HG02610 (cell line): ENCODE measurements around the gene ZNF652.
A peak's percentile ranks its signal among the peaks of the same experiment; 100 is the strongest.
"Not testable (repeated sequence)": the region's sequence is repeated elsewhere in the genome, so short reads cannot be mapped to it uniquely, and the experiment has no call there.

Experiments
- ATAC-seq: cut with Tn5 transposase; IDR thresholded peaks from one replicate; pipeline ENCODE4 v1.9.1; 2021; ENCODE audit warnings: mild to moderate bottlenecking, moderate library complexity; ENCODE audit not compliant: unreplicated experiment

Gene ZNF652

GRCh38 chr17:49361902-49362722 is at the start of gene ZNF652:
ZNF652 (minus strand) TSS chr17:49362250; CDS start chr17:49317725, 44,525 bp downstream.
- peak; percentile 63 for ATAC-seq

DNA sequence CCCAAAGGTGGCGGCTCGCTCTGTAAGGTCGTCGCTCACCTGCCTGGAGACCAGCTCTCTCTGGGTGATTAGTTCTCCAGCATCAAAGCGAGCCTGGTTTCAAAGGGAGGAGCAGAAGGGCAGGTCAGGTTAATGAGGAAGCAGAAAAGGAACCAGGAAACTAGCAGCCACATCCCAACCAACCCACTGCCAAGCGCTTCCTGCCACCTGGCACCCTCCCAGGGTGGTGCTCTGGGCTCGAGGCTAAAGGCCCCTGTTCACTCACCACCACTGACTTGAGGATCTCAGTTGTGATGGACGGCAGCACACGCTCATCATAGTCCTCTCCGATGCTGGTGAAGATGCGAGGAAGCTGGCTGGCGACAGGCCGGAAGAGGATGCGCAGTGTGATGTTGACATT is 47.0 kb upstream of the ZNF652 start:
- no peak for ATAC-seq

- peak; percentile 71 for ATAC-seq
Observed at GRCh38 chr17:49407981-49408501, 46.0 kb upstream of the ZNF652 start.

DNA sequence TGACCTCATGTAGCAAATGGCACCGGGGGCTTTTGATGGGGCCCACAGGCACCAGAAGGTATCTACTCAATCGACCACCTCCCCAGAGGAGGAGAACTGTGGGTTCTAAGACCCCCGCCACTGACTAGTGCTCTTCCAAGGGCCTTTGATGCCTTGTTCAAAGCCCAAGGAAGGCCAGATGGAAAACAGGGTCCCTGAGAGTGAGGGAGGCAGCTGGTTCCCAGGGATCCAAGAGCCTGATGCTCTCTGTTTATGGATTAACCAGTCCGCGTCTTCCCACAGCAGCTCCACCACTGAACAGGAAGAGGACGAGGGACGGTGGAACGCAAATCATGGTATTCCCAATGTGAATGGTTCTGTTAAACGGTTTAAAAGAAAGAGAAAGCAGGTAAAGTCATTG is 45.0 kb upstream of the ZNF652 start:
- ATAC-seq, result no peak

GRCh38 chr17:49406421-49407061 is 44.5 kb upstream of the ZNF652 start:
- ATAC-seq, result no peak

DNA sequence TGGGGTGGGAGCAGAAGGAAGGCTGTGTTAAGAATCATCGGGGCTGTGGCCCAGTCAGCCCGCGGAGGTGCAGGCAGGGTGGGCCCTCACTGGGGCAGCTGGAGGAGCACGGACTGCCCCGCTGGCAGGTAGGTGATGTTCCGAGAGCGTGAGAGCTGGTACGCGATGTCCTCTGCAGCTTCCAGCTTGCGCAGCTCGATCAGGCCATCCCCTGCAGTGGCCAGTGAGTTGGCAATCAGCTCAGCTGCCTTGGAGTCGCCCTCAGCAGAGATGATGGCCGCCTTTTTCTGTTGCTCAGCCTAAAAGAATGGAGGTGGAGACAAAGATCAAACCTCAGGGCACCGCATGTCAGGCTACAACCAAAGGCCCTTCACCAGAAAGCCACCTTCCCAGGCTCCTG is 42.9 kb upstream of the ZNF652 start:
- ATAC-seq, result no peak

- ATAC-seq, result peak; percentile 51
Observed at GRCh38 chr17:49404361-49404760, 42.3 kb upstream of the ZNF652 start.

DNA sequence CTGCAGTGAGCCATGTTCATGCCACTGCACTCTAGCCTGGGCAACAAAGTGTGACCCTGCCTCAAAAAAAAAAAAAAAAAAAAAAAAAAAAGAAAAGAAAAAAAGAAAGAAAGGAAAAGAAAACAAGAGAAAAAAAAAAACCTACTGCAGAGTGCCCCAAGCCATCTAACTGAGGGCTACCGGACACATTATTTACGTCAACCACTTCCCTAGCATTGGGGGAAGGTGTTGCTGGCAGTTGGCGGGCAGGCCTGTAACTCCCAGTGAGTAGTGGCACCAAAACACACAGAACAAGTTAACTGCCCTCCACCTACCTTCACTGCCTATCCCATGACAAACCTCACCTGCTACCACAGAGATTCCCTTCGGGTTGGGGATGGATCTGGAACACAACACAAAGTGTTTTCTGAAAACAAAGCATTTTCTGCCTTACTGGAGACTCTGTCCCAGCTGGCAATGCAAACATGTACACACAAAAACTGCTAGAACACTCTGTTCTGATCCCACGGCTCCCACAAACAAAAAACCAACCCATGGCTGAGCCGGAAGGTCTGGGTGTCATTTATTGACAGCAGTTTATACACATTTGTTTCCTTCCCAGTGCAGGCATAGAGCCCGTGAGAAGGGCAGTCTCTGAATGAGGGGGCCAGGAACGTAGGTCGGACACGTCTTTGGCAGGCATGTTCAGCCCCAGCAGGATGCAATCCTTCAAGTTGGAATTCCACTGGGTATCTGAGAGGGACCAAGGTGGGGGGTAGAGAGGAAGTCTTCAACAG is 41.7 kb upstream of the ZNF652 start:
- no peak for ATAC-seq

DNA sequence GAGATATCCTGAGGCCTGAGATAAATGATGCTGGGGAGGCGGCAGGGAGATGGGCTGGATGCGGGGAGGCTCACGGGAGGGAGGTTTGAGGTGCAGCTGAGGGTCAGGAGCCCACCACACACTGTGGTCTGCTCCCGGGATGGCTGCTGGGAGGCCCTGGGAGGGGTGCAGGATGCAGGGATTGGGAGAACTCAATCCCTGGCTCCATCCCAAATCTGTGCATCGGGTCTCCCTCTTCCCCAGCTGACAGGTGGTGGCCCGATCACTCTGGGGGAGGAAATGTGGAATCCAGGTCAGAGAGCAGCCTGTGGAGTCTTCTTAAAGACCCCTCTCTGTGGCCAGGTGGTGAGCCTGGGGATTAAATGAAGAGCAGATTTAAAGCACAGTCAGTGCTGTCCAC is 40.7 kb upstream of the ZNF652 start:
- no peak for ATAC-seq

DNA sequence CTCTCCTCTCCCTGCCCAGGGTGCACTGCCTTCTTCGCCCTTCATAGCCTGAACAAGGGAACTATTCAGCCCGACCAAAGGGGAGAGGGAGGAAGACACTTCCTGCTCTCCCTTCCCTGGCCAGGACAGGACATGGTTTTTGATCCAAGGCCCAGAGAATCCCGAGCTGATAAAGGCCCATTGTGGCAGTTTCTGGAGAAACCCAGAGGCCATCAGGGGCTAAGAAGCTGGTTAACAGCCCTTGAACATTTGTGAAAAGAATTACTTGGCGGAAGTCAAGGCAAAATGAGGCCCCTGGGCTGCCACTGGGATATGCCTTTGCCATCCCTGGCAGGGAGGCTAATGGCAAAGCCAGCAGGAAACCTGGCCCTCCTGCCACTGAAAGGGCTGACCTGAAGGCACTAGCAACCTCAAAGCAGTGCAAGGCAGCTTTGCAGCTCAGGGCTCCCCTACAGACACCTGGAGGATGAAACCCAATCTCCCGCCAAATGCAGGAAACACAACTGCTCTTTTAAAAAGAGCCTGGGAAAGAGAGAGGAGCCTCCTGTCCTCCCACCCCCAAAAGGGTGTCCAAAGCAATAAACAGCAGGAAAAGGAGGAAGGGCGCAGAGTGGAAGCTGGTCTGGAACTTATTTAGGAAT is 40.0 kb upstream of the ZNF652 start:
- no peak for ATAC-seq

GRCh38 chr17:49399995-49400394 is 37.9 kb upstream of the ZNF652 start:
- ATAC-seq, result no peak

DNA sequence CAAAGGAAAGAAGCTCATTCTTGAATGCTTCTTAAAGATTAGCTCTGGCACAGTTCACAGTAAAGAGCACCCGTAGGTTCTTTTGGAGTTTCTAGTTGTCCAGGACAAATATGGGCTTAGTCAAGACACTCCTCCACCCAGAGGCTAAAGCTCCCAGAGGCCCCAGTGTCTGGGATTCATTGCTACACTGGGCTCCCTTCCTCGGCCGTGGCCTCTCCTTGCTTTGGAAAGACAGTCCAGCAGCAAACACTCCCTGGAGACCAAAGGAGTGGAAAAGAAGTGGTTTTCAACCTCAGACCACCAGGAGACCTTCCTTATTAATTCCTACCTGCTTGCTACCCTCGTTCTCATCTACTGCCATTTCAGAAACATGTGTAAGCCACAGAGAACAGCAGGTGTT is 35.5 kb upstream of the ZNF652 start:
- no peak for ATAC-seq

GRCh38 chr17:49393491-49394255 is 31.6 kb upstream of the ZNF652 start:
- ATAC-seq, result no peak

DNA sequence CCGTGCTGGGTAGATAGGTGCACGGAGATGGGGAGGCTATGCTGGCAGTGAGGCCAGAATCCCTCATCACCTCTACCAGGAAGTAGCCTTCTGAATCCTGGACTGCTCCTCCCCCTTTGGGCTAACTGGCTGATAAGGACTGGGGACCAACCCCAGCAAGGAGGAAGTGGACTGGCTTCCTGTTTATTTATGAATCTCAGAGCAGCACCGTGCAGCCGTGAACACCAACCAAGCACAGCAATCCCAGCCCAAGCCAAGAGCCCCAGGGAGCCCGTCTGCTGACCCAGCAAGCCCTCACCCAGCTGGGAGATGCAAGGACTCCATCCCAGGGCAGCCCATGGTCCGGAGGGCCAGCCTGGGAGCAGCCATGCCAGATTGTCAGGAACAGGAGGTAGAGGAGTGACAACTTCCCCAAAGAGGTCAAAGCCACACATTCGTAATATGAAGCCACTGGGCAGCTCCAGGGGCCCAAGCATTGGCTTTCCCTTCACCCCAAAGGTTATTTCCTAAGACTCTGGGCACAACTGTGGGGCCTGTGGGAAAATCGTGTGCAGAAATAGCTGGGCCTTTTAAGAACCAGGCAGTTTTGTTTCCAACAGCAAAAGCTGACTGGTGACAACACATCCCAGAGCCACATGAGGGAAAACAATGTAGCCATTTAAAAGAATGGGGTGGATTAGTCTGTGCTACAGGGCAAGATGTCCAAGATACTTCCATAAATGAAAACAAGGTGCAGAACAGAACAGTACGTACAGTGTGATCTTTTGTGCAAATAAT is 28.7 kb upstream of the ZNF652 start:
- no peak for ATAC-seq

DNA sequence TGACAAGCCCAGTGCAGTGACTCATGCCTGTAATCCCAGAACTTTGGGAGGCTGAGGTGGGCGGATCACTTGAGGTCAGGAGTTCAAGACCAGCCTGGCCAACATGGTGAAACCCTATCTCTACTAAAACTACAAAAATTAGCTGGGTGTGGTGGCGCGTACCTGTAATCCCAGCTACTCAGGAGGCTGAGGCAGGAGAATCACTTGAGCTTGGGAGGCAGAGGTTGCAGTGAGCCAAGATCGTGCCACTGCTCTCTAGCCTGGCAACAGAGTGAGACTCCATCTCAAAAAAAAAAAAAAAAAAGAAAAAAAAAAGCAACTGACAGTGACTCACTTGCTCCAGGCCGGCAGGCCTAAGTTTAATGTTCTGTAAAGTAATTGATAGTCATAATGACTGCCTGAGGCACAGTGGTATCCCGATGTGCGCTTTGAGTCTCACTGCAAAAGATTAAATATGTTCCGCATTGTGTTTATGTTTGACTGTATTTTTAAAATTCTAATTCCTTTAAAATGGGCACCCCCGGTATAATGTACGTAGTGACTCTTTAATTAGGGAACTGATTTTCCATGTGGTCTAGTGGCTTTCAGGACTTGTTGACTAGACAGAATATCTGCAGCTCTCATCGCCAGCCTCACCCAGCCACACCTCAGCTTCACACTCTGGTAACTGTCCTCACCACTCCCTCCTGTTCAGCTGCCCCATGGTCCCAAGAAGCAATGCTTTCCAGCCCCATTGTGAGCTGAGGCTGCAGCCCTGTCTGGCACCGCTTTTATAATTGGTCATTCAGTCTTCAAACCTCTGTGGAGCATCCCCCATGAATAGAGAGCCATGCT is 27.7 kb upstream of the ZNF652 start:
- ATAC-seq, result not testable (repeated sequence)

DNA sequence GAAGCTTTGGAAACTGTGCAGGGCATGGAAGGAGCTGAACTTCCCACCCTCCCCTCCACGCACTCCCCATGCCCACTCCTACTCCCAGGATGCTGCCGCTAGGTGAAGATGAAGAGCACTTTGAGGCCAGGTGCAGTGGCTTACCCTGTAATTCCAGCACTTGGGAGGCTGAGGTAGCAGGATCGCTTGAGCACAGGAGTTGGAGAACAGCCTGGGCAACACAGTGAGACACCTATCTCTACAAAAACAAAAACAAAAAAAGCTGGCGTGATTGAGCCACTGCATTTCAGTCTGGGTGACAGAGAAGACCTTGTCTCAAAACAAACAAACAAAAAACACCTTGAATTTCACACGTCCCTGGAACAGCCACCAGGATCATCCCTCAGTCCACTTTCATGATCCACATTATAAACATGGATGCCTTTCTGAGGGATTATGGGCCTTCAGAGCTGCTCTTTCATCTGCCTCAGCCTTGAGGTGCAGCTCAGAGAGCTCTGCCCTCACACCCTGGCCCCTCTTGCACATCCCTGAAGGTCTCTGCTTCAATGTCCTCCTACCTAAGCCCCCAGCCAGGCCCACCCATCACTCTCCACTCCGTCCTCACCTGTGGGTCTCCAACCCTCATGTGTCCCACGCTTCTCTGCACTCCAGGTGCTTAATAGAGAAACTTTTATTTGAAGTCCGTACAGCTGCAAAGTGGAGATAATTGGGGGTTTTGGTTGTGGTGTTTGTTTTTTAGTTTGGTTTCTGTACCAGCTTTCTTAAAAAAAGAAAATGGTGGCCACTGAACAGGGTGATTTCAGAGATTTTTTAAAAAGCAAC is 26.9 kb upstream of the ZNF652 start:
- no peak for ATAC-seq

GRCh38 chr17:49388290-49388640 is 26.2 kb upstream of the ZNF652 start:
- ATAC-seq, result no peak
